NCI-H2196 (cell line): Measurements from ENCODE around the gene RETREG1.
A peak's percentile ranks its signal among the peaks of the same experiment; 100 is the strongest.
"Not testable (repeated sequence)": the region's sequence is repeated elsewhere in the genome, so short reads cannot be mapped to it uniquely, and the experiment has no call there.

Experiments
- DNase-seq: peaks from one replicate; lab custom pipeline; 2025; ENCODE audit not compliant: unreplicated experiment; lab: John Stamatoyannopoulos, UW

RETREG1 gene

DNA sequence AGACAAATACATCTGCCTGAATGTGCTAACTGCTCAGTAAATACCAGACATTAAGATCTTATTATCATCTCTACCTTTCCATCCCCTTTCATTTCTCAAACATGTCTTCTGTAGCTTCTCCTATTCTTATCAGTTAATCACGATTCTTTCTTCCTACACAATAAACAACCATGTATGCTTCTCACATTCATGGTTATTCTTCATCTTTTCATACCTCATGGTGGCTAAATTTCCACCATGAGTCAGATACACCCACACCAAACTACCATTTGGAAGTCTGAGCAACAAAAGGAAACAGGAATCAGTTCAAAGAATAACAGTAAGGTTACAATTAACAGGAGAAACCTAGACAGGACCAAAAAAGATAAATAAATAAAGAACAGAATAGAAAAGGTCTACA, 158.9 kb downstream of the RETREG1 start:
- DNase-seq = no peak

DNA sequence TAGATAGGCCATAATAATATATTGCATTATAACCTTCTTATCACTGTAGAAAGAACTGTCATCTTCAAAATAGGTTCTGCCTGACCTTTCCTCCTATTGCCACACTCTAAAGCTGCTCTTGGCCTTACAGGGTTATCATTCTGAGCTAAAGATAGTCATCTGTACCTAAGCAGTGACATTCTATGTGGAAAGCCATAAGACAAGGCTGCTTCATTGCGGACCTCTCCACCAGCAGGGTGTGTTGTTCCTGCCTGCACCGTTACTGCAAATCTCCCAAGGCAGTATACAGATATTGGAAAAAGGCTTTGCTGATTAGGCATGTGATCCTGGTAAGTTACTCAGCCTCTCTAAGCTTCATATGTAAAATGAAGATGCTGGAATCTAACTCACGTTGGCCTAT, 159.3 kb downstream of the RETREG1 start:
- DNase-seq = no peak

DNA sequence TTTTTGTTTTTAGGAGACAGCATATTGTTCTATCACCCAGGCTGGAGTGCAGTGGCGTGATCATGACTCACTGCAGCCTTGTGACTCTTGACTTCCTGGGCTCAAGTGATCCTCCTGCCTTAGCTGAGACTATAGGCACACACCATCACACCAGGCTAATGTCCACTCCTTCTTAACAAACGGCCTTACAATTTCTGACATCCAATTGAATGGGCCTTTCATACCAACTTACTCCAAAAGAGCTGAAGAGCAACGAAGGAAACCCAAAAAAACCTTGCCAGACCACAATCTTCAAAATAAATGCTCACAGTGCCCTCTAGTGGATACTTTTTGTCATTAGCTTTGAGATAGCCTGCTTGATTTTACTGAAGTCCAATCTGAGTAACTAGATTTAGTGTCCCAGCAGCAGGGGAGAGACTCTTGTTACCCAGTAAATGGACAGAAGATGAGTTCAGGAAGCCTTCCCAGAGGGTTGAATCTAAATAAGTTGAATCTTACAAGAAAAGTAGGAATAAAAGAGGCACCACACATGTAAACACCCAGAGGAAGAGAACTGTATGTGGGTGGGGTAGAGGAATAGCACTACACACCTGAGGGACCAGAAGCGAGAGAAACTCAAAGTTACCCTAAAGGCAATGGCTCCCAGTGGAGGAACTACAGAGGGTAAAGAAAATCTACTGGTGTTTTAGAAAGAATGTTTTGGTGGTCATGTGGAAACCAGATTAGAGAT, 160.5 kb downstream of the RETREG1 start:
- DNase-seq = peak; percentile 71

GRCh38 chr5:16455668-16456067, 161.1 kb downstream of the RETREG1 start:
- no peak for DNase-seq

DNA sequence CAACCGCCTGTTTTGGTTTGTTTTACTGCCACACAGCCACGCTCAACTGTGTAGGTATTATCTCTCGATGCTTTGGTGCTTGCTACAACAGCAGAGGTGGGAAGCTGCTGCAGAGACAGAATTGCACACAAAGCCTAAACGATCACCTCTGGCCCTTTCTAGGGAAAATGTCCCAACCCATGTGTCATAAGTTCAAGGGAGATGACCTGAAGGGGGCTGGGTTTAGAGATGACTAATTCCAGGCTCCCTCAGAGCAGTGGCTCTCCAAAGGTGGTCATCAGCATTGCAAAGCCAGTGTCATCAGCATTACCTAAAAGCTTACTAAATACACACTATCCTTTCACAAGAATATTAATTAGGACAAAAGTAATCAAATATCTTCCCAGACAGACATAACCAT, 162.1 kb downstream of the RETREG1 start:
- no peak for DNase-seq

GRCh38 chr5:16453609-16454008, 163.2 kb downstream of the RETREG1 start:
- DNase-seq = no peak

DNA sequence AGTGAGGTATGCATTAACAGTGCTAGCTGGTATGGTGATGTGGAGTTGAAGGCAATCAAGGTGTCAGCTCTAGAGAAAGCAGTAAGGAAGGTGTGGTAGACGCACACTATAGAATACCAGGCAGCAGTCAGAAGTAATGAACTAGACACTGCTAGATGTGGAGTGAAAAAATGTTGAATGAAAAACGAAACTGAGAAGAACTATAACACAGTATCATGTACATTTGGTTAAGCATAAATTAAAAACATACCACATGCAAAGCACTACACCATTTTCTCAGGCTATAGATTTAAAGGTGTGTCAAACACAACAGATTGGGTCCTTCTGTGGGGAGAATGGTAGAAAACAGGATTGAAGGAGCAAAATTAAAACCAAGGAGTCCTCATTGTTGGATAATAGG, 166.6 kb downstream of the RETREG1 start:
- DNase-seq = no peak

DNA sequence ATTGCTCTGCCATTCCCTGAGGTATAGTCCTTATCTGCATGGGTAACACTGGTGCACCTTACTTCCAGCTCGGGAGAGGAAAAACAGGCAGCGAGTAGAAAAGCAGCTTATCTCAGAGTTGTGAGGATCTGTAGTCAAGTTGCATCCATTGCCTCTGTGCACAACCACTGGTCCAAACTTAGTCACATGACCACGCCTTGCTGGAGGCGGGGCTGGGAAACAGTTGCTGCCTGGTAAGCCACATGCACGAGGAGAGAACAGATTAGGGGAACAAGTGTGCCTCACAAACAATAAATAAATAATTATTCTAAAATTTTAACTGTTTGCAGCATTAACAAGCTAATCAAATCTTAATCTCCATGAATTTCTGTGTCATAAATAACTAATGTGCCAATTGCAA, 169.8 kb downstream of the RETREG1 start:
- no peak for DNase-seq

- no peak for DNase-seq
Measured at GRCh38 chr5:16437977-16438376, 178.8 kb downstream of the RETREG1 start.

DNA sequence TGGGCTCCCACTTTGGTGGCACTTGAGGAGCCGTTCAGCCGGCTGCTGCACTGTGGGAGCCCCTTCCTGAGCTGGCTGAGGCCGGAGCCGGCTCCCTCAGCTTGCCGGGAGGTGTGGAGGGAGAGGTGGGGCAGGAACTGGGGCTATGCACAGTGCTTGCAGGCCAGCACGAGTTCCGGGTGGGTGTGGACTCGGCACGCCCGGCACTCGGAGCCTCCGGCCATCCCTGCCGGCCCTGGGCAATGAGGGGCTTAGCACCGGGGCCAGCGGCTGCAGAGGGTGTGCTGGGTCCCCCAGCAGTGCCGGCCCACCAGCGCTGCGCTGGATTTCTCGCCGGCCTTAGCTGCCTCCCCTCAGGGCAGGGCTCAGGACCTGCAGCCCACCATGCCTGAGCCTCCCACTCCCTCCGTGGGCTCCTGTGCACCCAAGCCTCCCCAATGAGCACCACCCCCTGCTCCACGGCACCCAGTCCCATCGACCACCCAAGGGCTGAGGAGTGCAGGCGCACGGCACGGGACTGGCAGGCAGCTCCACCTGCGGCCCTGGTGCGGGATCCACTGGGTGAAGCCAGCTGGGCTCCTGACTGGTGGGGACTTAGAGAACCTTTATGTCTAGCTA, 180.6 kb downstream of the RETREG1 start:
- not testable (repeated sequence) for DNase-seq

- no peak for DNase-seq
Measured at GRCh38 chr5:16431490-16431889, 185.3 kb downstream of the RETREG1 start.

GRCh38 chr5:16430349-16431089, 186.3 kb downstream of the RETREG1 start:
- DNase-seq = no peak

- no peak for DNase-seq
Measured at GRCh38 chr5:16428359-16428758, 188.4 kb downstream of the RETREG1 start.

- no peak for DNase-seq
Measured at GRCh38 chr5:16427587-16427986, 189.2 kb downstream of the RETREG1 start.
